Uterus (tissue), 4 donors: Measurements from ENCODE around the gene CASP4. TPM values are rescaled to one million over a fixed set of nuclear protein-coding genes. Genes with fewer than 3 reads are reported as not detected.
"Not testable (repeated sequence)": the region's sequence is repeated elsewhere in the genome, so short reads cannot be mapped to it uniquely, and the experiment has no call there.

Experiments used
- DNase-seq, 2 donors: peaks; one replicate each; pipeline ENCODE4 v3.0.0-alpha.2; 2019 to 2020
- H3K27ac ChIP-seq, 2 donors: fragments of 200-600 bp; sonication (generic); 1 replicate in 1 of 2; 2 replicates in 1 of 2; pipeline ENCODE4 v1.5.1; 2016 to 2018
- H3K27me3 ChIP-seq, 2 donors: fragments of 200-600 bp; sonication (generic); one replicate each; pipeline ENCODE4 v1.5.1; 2018 to 2019; ENCODE audit warnings: control low read depth in 1 of 2
- H3K36me3 ChIP-seq, 2 donors: fragments of 200-600 bp; sonication (generic); one replicate each; pipeline ENCODE4 v1.5.1; 2019; ENCODE audit warnings: control low read depth in 1 of 2
- H3K4me1 ChIP-seq, 2 donors: fragments of 200-600 bp; sonication (generic); one replicate each; pipeline ENCODE4 v1.5.1; 2018 to 2019; ENCODE audit warnings: control low read depth in 1 of 2
- H3K4me3 ChIP-seq, 2 donors: fragments of 200-600 bp; sonication (generic); 1 replicate in 1 of 2; 2 replicates in 1 of 2; pipeline ENCODE4 v1.5.1; 2018 to 2019; ENCODE audit warnings: mild to moderate bottlenecking in 1 of 2
- H3K9me3 ChIP-seq, 2 donors: fragments of 200-600 bp; sonication (generic); one replicate each; pipeline ENCODE4 v1.5.1; 2019; ENCODE audit warnings: control low read depth in 1 of 2
- POLR2A ChIP-seq, 2 donors: fragments of 450-650 bp; IDR thresholded peaks; one replicate each; pipeline ENCODE4 v1.6.1; 2016; ENCODE audit warnings: antibody characterized with exemption in 2 of 2, mild to moderate bottlenecking in 1 of 2, moderate library complexity in 1 of 2
- intact Hi-C: fragments of 100-400 bp; cut with DNase I; formaldehyde crosslinking; loops from one replicate; pipeline ENCODE4 v1.15.1; 2023; ENCODE audit warnings: low total_unique reads
- total RNA-seq, 4 donors: library from RNA; depleted of rRNA in 3 of 4; stranded (reverse); fragments of >200 nt in 3 of 4; gene quantifications; one replicate each; pipeline versions ENCODE4 v1.1.0 to v1.2.4, GENCODE V29; 2014 to 2023
- TF ChIP-seq, protein P1 (sequence below), 4 experiments: fragments of 200-600 bp in 2 of 4; fragments of 450-650 bp in 2 of 4; sonication (generic) in 2 of 4; IDR thresholded peaks; one replicate each; pipeline ENCODE4 v1.5.1; 2016 to 2019; ENCODE audit warnings: antibody characterized with exemption in 4 of 4, mild to moderate bottlenecking in 2 of 4, moderate library complexity in 1 of 4
- donor health status: DM: yes; HTN: yes; CAD: no.

CASP4 gene
- total RNA-seq, 4 donors from 2014 or later = 39.4 to 67.1 (median 59.8) TPM

DNA sequence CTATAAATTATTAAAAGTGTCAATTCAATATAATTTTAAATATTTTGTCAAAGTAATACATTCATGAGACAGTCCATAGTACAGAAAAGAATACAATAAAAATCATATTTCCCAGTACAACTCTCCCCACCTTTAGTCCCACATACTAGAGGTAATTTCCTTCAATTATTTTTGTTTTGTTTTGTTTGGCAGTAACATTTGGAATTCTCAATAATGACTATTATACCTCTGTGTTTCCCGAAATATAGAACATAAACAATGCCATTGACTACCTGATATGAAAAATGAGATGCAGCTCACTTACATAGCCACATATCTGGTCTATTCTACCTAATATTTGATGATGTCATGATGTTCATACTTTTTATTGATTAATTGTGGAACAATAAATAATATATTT lies 24.4 kb upstream of the CASP4 start:
- intact Hi-C loops = no loop called here
- H3K27ac ChIP-seq = no peak overlapping the region
- H3K4me1 ChIP-seq = no peaks in the 10 kb centered on the region
- DNase-seq = no peak
- H3K4me3 ChIP-seq = no peak overlapping the region
- no peaks in the 10 kb centered on the region for H3K9me3 ChIP-seq
- no peak for TF ChIP-seq POLR2A (IDR thresholded peaks at IDR 0.05)
- TF ChIP-seq, protein P1, sequence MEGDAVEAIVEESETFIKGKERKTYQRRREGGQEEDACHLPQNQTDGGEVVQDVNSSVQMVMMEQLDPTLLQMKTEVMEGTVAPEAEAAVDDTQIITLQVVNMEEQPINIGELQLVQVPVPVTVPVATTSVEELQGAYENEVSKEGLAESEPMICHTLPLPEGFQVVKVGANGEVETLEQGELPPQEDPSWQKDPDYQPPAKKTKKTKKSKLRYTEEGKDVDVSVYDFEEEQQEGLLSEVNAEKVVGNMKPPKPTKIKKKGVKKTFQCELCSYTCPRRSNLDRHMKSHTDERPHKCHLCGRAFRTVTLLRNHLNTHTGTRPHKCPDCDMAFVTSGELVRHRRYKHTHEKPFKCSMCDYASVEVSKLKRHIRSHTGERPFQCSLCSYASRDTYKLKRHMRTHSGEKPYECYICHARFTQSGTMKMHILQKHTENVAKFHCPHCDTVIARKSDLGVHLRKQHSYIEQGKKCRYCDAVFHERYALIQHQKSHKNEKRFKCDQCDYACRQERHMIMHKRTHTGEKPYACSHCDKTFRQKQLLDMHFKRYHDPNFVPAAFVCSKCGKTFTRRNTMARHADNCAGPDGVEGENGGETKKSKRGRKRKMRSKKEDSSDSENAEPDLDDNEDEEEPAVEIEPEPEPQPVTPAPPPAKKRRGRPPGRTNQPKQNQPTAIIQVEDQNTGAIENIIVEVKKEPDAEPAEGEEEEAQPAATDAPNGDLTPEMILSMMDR (IDR thresholded peaks at IDR 0.05) = no peak
- H3K27me3 ChIP-seq = no peaks in the 10 kb centered on the region
- no peaks in the 10 kb centered on the region for H3K36me3 ChIP-seq

DNA sequence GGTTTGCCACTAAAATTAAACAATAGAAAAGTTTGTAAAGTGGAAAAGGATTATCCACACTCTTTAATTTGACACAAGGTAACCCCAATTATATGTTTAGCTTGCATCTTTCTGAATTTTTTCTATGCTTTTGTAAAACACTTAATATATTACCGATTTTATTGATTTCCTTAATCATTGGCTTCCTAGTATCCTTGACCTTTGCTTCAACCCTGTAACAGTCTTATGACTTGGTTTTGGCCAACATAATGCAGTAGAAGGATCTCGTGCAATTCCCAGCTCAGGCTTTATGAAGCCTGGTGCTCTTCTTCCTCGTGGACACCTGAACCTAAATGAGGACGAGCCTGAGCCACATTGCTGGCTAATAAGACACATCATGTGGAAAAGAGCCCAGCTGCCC lies 23.6 kb upstream of the CASP4 start:
- Histone ChIP-seq H3K27me3 (no peaks in the 10 kb centered on the region), H3K4me1 (no peaks in the 10 kb centered on the region), H3K27ac (no peak overlapping the region), H3K36me3 (no peaks in the 10 kb centered on the region), H3K4me3 (no peak overlapping the region), H3K9me3 (no peaks in the 10 kb centered on the region)
- no peak for DNase-seq
- TF ChIP-seq, protein P1 (IDR thresholded peaks at IDR 0.05) = no peak
- TF ChIP-seq POLR2A (IDR thresholded peaks at IDR 0.05) = no peak
- intact Hi-C loops = no loop called here

DNA sequence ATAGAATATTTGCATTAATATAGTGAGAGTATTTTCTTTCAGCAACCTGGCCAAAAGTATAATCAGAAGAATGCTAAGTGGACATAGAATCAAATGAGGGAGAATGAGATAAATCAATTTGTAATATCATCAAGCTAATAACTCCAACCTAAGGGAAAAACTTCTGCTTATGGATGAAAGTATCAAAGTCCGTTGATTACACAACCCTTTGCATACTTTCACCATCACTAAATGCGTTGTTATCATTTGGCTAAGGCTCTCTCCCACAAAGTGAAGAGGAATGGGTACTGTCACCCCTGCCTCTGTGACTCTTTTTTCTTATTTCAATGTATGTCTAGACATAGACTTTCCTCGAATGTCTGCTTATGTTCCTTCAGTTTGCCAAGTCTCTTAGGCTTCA lies 16.4 kb upstream of the CASP4 start:
- no peak overlapping the region for H3K27ac ChIP-seq
- H3K27me3 ChIP-seq = no peaks in the 10 kb centered on the region
- no peaks in the 10 kb centered on the region for H3K4me1 ChIP-seq
- H3K36me3 ChIP-seq = no peaks in the 10 kb centered on the region
- intact Hi-C loops = no loop called here
- TF ChIP-seq POLR2A (IDR thresholded peaks at IDR 0.05) = no peak
- TF ChIP-seq, protein P1 (IDR thresholded peaks at IDR 0.05) = no peak
- no peaks in the 10 kb centered on the region for H3K9me3 ChIP-seq
- H3K4me3 ChIP-seq = no peak overlapping the region
- DNase-seq = no peak

DNA sequence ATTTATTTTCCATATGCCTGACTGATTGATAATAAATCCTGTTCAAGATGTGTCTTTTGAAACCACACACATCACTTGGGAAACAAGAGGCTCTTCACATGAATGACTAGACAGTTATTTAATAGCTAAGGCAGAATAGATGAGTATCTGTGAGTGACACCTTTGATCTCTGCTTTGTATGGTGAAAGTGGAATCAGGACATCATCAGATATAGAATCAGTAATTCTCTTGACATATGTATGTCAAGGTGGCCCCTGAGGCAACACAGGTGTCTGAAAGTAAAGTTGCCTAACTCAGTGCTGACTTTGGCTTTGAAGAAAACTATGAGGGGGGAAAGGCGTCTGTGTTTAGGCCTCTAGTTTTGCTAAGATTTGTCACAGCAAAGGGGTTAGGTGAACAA lies 11.5 kb upstream of the CASP4 start:
- Histone ChIP-seq H3K27ac (no peak overlapping the region), H3K27me3 (no peaks in the 10 kb centered on the region), H3K4me1 (no peaks in the 10 kb centered on the region), H3K4me3 (no peak overlapping the region), H3K36me3 (no peaks in the 10 kb centered on the region), H3K9me3 (no peaks in the 10 kb centered on the region)
- DNase-seq = no peak
- intact Hi-C loops = no loop called here
- TF ChIP-seq, protein P1 (IDR thresholded peaks at IDR 0.05) = no peak
- TF ChIP-seq POLR2A (IDR thresholded peaks at IDR 0.05) = no peak

DNA sequence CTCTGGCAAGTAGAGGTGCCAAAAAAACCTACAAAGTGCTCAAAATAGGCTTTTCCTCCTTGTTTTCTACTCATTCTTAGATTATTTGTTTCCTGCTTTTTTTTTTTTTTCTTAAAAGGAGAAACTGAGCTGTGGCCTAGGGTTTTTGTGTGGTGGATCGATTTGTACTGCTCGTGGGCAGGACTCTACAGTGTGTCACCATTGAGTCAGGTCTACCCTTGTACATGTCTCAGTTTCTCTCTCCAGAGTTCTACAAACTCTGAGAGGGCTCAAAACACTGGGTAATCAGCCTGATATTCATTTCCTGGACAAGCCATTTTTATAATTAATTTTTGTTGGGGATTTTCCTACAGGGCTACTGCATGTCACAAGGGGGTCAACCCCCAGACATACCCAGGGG lies 5.2 kb upstream of the CASP4 start:
- no peaks in the 10 kb centered on the region for H3K4me1 ChIP-seq
- no peak overlapping the region for H3K4me3 ChIP-seq
- intact Hi-C loops = no loop called here
- no peak overlapping the region for H3K27ac ChIP-seq
- DNase-seq = no peak
- no peaks in the 10 kb centered on the region for H3K36me3 ChIP-seq
- H3K27me3 ChIP-seq = no peaks in the 10 kb centered on the region
- TF ChIP-seq, protein P1 (IDR thresholded peaks at IDR 0.05) = no peak
- TF ChIP-seq POLR2A (IDR thresholded peaks at IDR 0.05) = no peak
- no peaks in the 10 kb centered on the region for H3K9me3 ChIP-seq

DNA sequence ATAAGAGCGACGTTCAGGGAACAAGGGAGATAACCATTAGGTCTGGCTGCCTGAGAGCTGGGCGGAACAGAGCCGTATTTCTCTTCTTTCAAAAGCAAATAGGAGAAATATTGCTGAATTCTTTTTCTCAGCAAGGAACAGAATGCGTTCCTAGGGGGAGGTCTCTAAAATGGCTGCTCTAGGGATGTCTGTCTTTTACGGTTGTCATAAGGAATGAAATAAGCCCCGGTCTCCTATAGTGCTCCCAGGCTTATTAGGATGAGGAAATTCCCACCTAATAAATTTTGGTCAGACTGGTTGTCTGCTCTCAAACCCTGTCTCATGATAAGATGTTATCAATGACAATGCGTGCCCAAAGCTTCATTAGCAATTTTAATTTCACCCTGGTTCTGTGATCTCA lies 4.5 kb upstream of the CASP4 start:
- H3K27ac ChIP-seq, H3K4me3 ChIP-seq, H3K4me1 ChIP-seq, DNase-seq, H3K36me3 ChIP-seq, H3K27me3 ChIP-seq, H3K9me3 ChIP-seq, intact Hi-C loops: not testable (repeated sequence)
